HFF-Myc (cell line): Measurements from ENCODE around the gene CHIT1.

ENCODE experiments used
- DNase-seq: peaks from one replicate; pipeline ENCODE4 v3.0.0-alpha.2; 2011; ENCODE audit warnings: low read depth; ENCODE audit errors: extremely low read depth
- H3K4me3 ChIP-seq: replicated peaks from 2 replicates; pipeline ENCODE4 v1.5.1; 2011; ENCODE audit warnings: low read depth, mild to moderate bottlenecking, control low read depth, low read length
- CTCF ChIP-seq: IDR thresholded peaks from 2 replicates; pipeline ENCODE4 v1.5.1; 2012; ENCODE audit warnings: mild to moderate bottlenecking, low read depth, low read length, control low read depth; ENCODE audit errors: missing control alignments

CHIT1 gene

GRCh38 chr1:203223012-203223775 is 6.3 kb downstream of the CHIT1 start:
- DNase-seq = no peak
- no peak overlapping the region for H3K4me3 ChIP-seq
- no peak for TF ChIP-seq CTCF

- no peak for DNase-seq
- no peak for TF ChIP-seq CTCF
- H3K4me3 ChIP-seq = no peak overlapping the region
Observed at GRCh38 chr1:203219934-203220333, 9.5 kb downstream of the CHIT1 start.

- no peak overlapping the region for H3K4me3 ChIP-seq
- no peak for DNase-seq
- TF ChIP-seq CTCF = no peak
Observed at GRCh38 chr1:203219171-203219570, 10.3 kb downstream of the CHIT1 start.

GRCh38 chr1:203217668-203218067 is 11.8 kb downstream of the CHIT1 start:
- DNase-seq = no peak
- no peak overlapping the region for H3K4me3 ChIP-seq
- no peak for TF ChIP-seq CTCF

- peak; percentile 2 for TF ChIP-seq CTCF
- H3K4me3 ChIP-seq = no peak overlapping the region
- no peak for DNase-seq
Observed at GRCh38 chr1:203217139-203217655, 12.3 kb downstream of the CHIT1 start.

- DNase-seq = peak; percentile 37
- H3K4me3 ChIP-seq = no peak overlapping the region
- TF ChIP-seq CTCF = peak; percentile 62
Observed at GRCh38 chr1:203216274-203217138, 13.0 kb downstream of the CHIT1 start.
